Neural progenitor cell (in vitro differentiated cells): ENCODE data around the gene VEZT. TPM values are rescaled to one million over a fixed set of nuclear protein-coding genes. Genes with fewer than 3 reads are reported as not detected.

Experiments
- DNase-seq: peaks from one replicate; pipeline ENCODE4 v3.0.0-alpha.2; 2016; ENCODE audit warnings: low spot score
- H2AFZ ChIP-seq: fragments of 200-600 bp; sonication (generic); replicated peaks from 2 replicates; pipeline ENCODE4 v1.6.1; 2016; ENCODE audit warnings: antibody characterized with exemption
- H3F3A ChIP-seq: fragments of 200-600 bp; sonication (generic); 2 replicates; pipeline ENCODE4 v1.6.1; 2016; ENCODE audit warnings: antibody characterized with exemption, low read depth
- H3K27ac ChIP-seq: fragments of 200-600 bp; sonication (generic); 2 replicates; pipeline ENCODE4 v1.5.1; 2016; ENCODE audit warnings: mild to moderate bottlenecking
- H3K27me3 ChIP-seq: fragments of 200-600 bp; sonication (generic); 2 replicates; pipeline ENCODE4 v1.6.1; 2016; ENCODE audit warnings: mild to moderate bottlenecking, moderate library complexity
- H3K36me3 ChIP-seq: fragments of 200-600 bp; sonication (generic); 2 replicates; pipeline ENCODE4 v1.5.1; 2016
- H3K4me1 ChIP-seq: fragments of 200-600 bp; sonication (generic); 2 replicates; pipeline ENCODE4 v1.6.1; 2016; ENCODE audit warnings: mixed run types
- H3K4me2 ChIP-seq: fragments of 200-600 bp; sonication (generic); 2 replicates; pipeline ENCODE4 v1.6.1; 2016
- H3K4me3 ChIP-seq: fragments of 200-600 bp; sonication (generic); 2 replicates; pipeline ENCODE4 v1.5.1; 2016
- H3K79me2 ChIP-seq: fragments of 200-600 bp; sonication (generic); 2 replicates; pipeline ENCODE4 v1.6.1; 2016; ENCODE audit warnings: low read depth
- H3K9ac ChIP-seq: fragments of 200-600 bp; sonication (generic); 2 replicates; pipeline ENCODE4 v1.6.1; 2016
- H3K9me3 ChIP-seq: fragments of 200-600 bp; sonication (generic); 2 replicates; pipeline ENCODE4 v1.5.1; 2016; ENCODE audit warnings: low read depth
- H4K20me1 ChIP-seq: fragments of 200-600 bp; sonication (generic); 2 replicates; pipeline ENCODE4 v1.6.1; 2016; ENCODE audit warnings: low read depth
- H3K27ac Mint-ChIP-seq: 3 replicates; pipeline ENCODE4 v1.8.0; 2021; ENCODE audit warnings: mixed read lengths
- H3K27me3 Mint-ChIP-seq: 2 replicates; pipeline ENCODE4 v1.8.0; 2022; ENCODE audit warnings: low read depth, mild to moderate bottlenecking, inconsistent platforms, moderate library complexity, mixed read lengths; ENCODE audit not compliant: insufficient read depth
- H3K36me3 Mint-ChIP-seq: 3 replicates; pipeline ENCODE4 v1.8.0; 2021; ENCODE audit warnings: mixed read lengths
- H3K4me1 Mint-ChIP-seq: 3 replicates; pipeline ENCODE4 v1.8.0; 2021; ENCODE audit warnings: mixed read lengths
- H3K4me3 Mint-ChIP-seq: 3 replicates; pipeline ENCODE4 v1.8.0; 2021; ENCODE audit warnings: mild to moderate bottlenecking, moderate library complexity, mixed read lengths
- H3K9me3 Mint-ChIP-seq: 3 replicates; pipeline ENCODE4 v1.8.0; 2020; ENCODE audit warnings: mixed read lengths
- EZH2 ChIP-seq: fragments of 200-600 bp; sonication (generic); IDR thresholded peaks from 2 replicates; pipeline ENCODE4 v1.6.1; 2017; ENCODE audit warnings: antibody characterized with exemption, mild to moderate bottlenecking, moderate library complexity
- EZH2phosphoT487 ChIP-seq: fragments of 200-600 bp; sonication (generic); IDR thresholded peaks from 2 replicates; pipeline ENCODE4 v1.6.1; 2017; ENCODE audit warnings: antibody characterized with exemption
- total RNA-seq: library from RNA; depleted of rRNA; stranded (reverse); fragments of >200 nt; gene quantifications from 2 replicates; pipeline ENCODE4 v1.2.3, GENCODE V29; 2015; ENCODE audit warnings: low replicate concordance
- TF ChIP-seq, protein P1 (sequence below): fragments of 200-600 bp; sonication (generic); IDR thresholded peaks from 2 replicates; pipeline ENCODE4 v1.5.1; 2017; ENCODE audit warnings: antibody characterized with exemption, mild to moderate bottlenecking

The VEZT gene
- total RNA-seq, 1 donor from 2014 or later, result 126 TPM

- Mint-ChIP-seq H3K27ac (no peak overlapping the region), H3K36me3 (peaks cover 28% of the 10 kb centered on the region), H3K9me3 (no peaks in the 10 kb centered on the region), H3K4me1 (no peaks in the 10 kb centered on the region), H3K4me3 (no peak overlapping the region), H3K27me3 (peaks cover 2% of the 10 kb centered on the region)
- Histone ChIP-seq H3K27me3 (no peaks in the 10 kb centered on the region), H3K4me1 (no peaks in the 10 kb centered on the region), H3K79me2 (no peaks in the 10 kb centered on the region), H3K4me2 (no peak overlapping the region), H3K9ac (no peak overlapping the region), H3F3A (no peaks in the 10 kb centered on the region), H3K9me3 (no peaks in the 10 kb centered on the region), H4K20me1 (no peaks in the 10 kb centered on the region), H3K27ac (no peak overlapping the region), H2AFZ (no peak overlapping the region), H3K4me3 (no peak overlapping the region), H3K36me3 (peaks cover 30% of the 10 kb centered on the region)
- DNase-seq, result no peak
- TF ChIP-seq, protein P1, sequence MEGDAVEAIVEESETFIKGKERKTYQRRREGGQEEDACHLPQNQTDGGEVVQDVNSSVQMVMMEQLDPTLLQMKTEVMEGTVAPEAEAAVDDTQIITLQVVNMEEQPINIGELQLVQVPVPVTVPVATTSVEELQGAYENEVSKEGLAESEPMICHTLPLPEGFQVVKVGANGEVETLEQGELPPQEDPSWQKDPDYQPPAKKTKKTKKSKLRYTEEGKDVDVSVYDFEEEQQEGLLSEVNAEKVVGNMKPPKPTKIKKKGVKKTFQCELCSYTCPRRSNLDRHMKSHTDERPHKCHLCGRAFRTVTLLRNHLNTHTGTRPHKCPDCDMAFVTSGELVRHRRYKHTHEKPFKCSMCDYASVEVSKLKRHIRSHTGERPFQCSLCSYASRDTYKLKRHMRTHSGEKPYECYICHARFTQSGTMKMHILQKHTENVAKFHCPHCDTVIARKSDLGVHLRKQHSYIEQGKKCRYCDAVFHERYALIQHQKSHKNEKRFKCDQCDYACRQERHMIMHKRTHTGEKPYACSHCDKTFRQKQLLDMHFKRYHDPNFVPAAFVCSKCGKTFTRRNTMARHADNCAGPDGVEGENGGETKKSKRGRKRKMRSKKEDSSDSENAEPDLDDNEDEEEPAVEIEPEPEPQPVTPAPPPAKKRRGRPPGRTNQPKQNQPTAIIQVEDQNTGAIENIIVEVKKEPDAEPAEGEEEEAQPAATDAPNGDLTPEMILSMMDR, result no peak
- TF ChIP-seq EZH2phosphoT487 (no peak), EZH2 (no peak)
These were observed 53.9 kb downstream of the VEZT start for GRCh38 chr12:95271465-95271864.

DNA sequence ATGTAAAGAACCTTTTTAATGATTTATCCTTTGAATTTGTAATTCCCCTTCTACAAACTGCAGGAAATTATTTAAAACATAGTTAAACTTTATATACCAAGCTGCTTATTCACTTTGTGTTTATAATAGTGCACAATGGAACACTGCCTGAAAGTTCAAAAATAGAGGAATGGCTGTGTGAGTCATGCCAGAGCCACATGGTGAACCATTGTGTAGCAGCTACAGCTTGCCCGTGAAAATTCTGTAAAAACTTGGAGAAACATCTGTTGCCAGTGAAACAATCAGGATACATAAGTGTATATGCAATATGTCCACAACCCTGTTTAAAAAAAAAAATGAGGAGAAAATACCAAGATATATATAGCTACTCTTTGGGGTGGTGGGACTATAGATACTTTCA lies 59.5 kb downstream of the VEZT start:
- Histone ChIP-seq H3K4me1 (no peaks in the 10 kb centered on the region), H3K4me3 (no peak overlapping the region), H4K20me1 (no peaks in the 10 kb centered on the region), H3K9me3 (no peaks in the 10 kb centered on the region), H3K27ac (no peak overlapping the region), H3K9ac (no peak overlapping the region), H2AFZ (no peak overlapping the region), H3K27me3 (no peaks in the 10 kb centered on the region), H3K4me2 (no peak overlapping the region), H3K79me2 (no peaks in the 10 kb centered on the region), H3F3A (no peaks in the 10 kb centered on the region), H3K36me3 (peaks cover 17% of the 10 kb centered on the region)
- DNase-seq, result no peak
- TF ChIP-seq, protein P1, result no peak
- TF ChIP-seq EZH2phosphoT487 (no peak), EZH2 (no peak)
- H3K36me3 Mint-ChIP-seq, result peaks cover 40% of the 10 kb centered on the region
- no peak overlapping the region for H3K27ac Mint-ChIP-seq
- no peaks in the 10 kb centered on the region for H3K9me3 Mint-ChIP-seq
- no peaks in the 10 kb centered on the region for H3K27me3 Mint-ChIP-seq
- H3K4me3 Mint-ChIP-seq, result no peak overlapping the region
- H3K4me1 Mint-ChIP-seq, result no peaks in the 10 kb centered on the region

DNA sequence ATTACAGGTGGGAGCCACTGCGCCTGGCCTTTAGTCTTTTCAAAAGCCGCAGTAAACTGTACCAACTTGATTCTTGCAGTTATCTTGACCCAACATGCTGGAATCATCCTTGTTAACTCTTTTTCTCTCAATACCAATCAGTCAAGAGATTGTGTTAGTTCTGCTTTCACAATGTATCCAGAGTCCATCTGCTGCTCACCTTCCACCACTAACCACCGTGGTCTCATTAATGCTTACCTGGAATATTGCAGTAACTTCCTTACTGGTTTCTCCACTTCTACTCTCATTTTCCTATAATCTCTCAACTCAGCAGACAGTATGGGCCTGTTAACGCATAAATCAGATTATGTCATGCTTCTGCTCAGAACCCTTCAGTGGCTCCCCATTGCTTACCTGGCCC lies 62.2 kb downstream of the VEZT start:
- Histone ChIP-seq H3K36me3 (peaks cover 25% of the 10 kb centered on the region), H4K20me1 (no peaks in the 10 kb centered on the region), H3K9me3 (no peaks in the 10 kb centered on the region), H3F3A (no peaks in the 10 kb centered on the region), H3K4me3 (no peak overlapping the region), H3K27ac (no peak overlapping the region), H3K9ac (no peak overlapping the region), H3K4me1 (no peaks in the 10 kb centered on the region), H3K79me2 (no peaks in the 10 kb centered on the region), H3K27me3 (no peaks in the 10 kb centered on the region), H3K4me2 (no peak overlapping the region), H2AFZ (no peak overlapping the region)
- H3K27ac Mint-ChIP-seq, result no peak overlapping the region
- no peak overlapping the region for H3K4me3 Mint-ChIP-seq
- H3K9me3 Mint-ChIP-seq, result no peaks in the 10 kb centered on the region
- TF ChIP-seq EZH2 (no peak), EZH2phosphoT487 (no peak)
- TF ChIP-seq, protein P1, result no peak
- no peaks in the 10 kb centered on the region for H3K27me3 Mint-ChIP-seq
- peaks cover 39% of the 10 kb centered on the region for H3K36me3 Mint-ChIP-seq
- DNase-seq, result no peak
- H3K4me1 Mint-ChIP-seq, result no peaks in the 10 kb centered on the region

- no peaks in the 10 kb centered on the region for H3K27me3 ChIP-seq
- H3K27ac ChIP-seq, result no peak overlapping the region
- H3K4me3 Mint-ChIP-seq, result no peak overlapping the region
- no peaks in the 10 kb centered on the region for H3K4me1 Mint-ChIP-seq
- no peak overlapping the region for H3K4me2 ChIP-seq
- H4K20me1 ChIP-seq, result no peaks in the 10 kb centered on the region
- H3K9me3 ChIP-seq, result no peaks in the 10 kb centered on the region
- H3K9me3 Mint-ChIP-seq, result no peaks in the 10 kb centered on the region
- H3K9ac ChIP-seq, result no peak overlapping the region
- H3K4me3 ChIP-seq, result no peak overlapping the region
- H2AFZ ChIP-seq, result no peak overlapping the region
- no peak overlapping the region for H3K27ac Mint-ChIP-seq
- peaks cover 3% of the 10 kb centered on the region for H3K27me3 Mint-ChIP-seq
- H3K79me2 ChIP-seq, result no peaks in the 10 kb centered on the region
- peaks cover 31% of the 10 kb centered on the region for H3K36me3 Mint-ChIP-seq
- DNase-seq, result no peak
- no peaks in the 10 kb centered on the region for H3F3A ChIP-seq
- peaks cover 15% of the 10 kb centered on the region for H3K36me3 ChIP-seq
- no peaks in the 10 kb centered on the region for H3K4me1 ChIP-seq
- TF ChIP-seq EZH2 (no peak), EZH2phosphoT487 (no peak)
- TF ChIP-seq, protein P1, result no peak
These were observed 64.7 kb downstream of the VEZT start for GRCh38 chr12:95282266-95282665.
